Keratinocyte (primary cell): ENCODE results near the gene CCDC34. TPM values are rescaled to one million over a fixed set of nuclear protein-coding genes. Genes with fewer than 3 reads are reported as not detected.

ENCODE experiments used
- DNase-seq: peaks from one replicate; pipeline ENCODE4 v3.0.0-alpha.2; 2011; ENCODE audit warnings: low read depth, missing footprints, low spot score
- FAIRE-seq: peaks from 2 replicates; lab custom pipeline; 2011; peaks lifted over from hg19 to GRCh38; lab: Jason Lieb, UNC
- H2AFZ ChIP-seq: 2 replicates; pipeline ENCODE4 v1.6.0; 2012; ENCODE audit warnings: low read length, control low read depth, inconsistent platforms; ENCODE audit not compliant: control insufficient read depth
- H3K27ac ChIP-seq: 2 replicates; pipeline ENCODE4 v1.5.1; 2011; ENCODE audit warnings: low read length; ENCODE audit not compliant: control insufficient read depth, insufficient read depth
- H3K27me3 ChIP-seq: 3 replicates; pipeline ENCODE4 v1.6.0; 2011; ENCODE audit warnings: low read length; ENCODE audit not compliant: control insufficient read depth, insufficient read depth; ENCODE audit errors: extremely low read depth
- H3K36me3 ChIP-seq, 2 experiments: 2 replicates in 1 of 2; 3 replicates in 1 of 2; pipeline ENCODE4 v1.5.1; 2011; ENCODE audit warnings: low read length in 2 of 2, mild to moderate bottlenecking in 1 of 2; ENCODE audit not compliant: control insufficient read depth in 2 of 2, insufficient read depth in 2 of 2; ENCODE audit errors: extremely low read depth in 1 of 2
- H3K4me1 ChIP-seq: 3 replicates; pipeline ENCODE4 v1.5.1; 2011; ENCODE audit warnings: low read length; ENCODE audit not compliant: control insufficient read depth, insufficient read depth; ENCODE audit errors: extremely low read depth
- H3K4me2 ChIP-seq: 3 replicates; pipeline ENCODE4 v1.6.0; 2011; ENCODE audit warnings: low read depth, low read length; ENCODE audit not compliant: control insufficient read depth, insufficient read depth; ENCODE audit errors: extremely low read depth
- H3K4me3 ChIP-seq, 3 experiments: fragments of 200-600 bp in 1 of 3; sonication (generic) in 1 of 3; 2 replicates in 2 of 3; 3 replicates in 1 of 3; pipeline ENCODE4 v1.5.1; 2011 to 2016; ENCODE audit warnings: low read length in 3 of 3, mild to moderate bottlenecking in 3 of 3, control low read depth in 2 of 3, inconsistent platforms in 1 of 3, low read depth in 1 of 3, mixed read lengths in 1 of 3, mixed run types in 1 of 3, moderate library complexity in 1 of 3; ENCODE audit not compliant: control insufficient read depth in 2 of 3, insufficient read depth in 2 of 3; ENCODE audit errors: extremely low read depth in 1 of 3
- H3K79me2 ChIP-seq: 2 replicates; pipeline ENCODE4 v1.6.0; 2012; ENCODE audit warnings: low read length; ENCODE audit not compliant: control insufficient read depth, insufficient read depth
- H3K9ac ChIP-seq: 3 replicates; pipeline ENCODE4 v1.6.0; 2011; ENCODE audit warnings: low read length; ENCODE audit not compliant: control insufficient read depth, insufficient read depth; ENCODE audit errors: extremely low read depth
- H3K9me1 ChIP-seq: 3 replicates; pipeline ENCODE4 v1.6.0; 2011; ENCODE audit warnings: low read length; ENCODE audit not compliant: control insufficient read depth, insufficient read depth; ENCODE audit errors: extremely low read depth
- H3K9me3 ChIP-seq: 2 replicates; pipeline ENCODE4 v1.5.1; 2012; ENCODE audit warnings: low read depth, low read length; ENCODE audit not compliant: control insufficient read depth
- H4K20me1 ChIP-seq: 3 replicates; pipeline ENCODE4 v1.6.0; 2011; ENCODE audit warnings: low read length; ENCODE audit not compliant: control insufficient read depth, insufficient read depth; ENCODE audit errors: extremely low read depth
- CTCF ChIP-seq, 3 experiments: IDR thresholded peaks in 1 of 3; conservative IDR thresholded peaks in 1 of 3; optimal IDR thresholded peaks in 1 of 3; 2 replicates in 2 of 3; 3 replicates in 1 of 3; pipeline versions ENCODE3 to v1.5.1; 2011; ENCODE audit warnings: low read length in 3 of 3, mild to moderate bottlenecking in 3 of 3, moderate library complexity in 2 of 3, control low read depth in 1 of 3, inconsistent platforms in 1 of 3; ENCODE audit not compliant: insufficient read depth in 2 of 3; ENCODE audit errors: extremely low read depth in 1 of 3
- EZH2 ChIP-seq: IDR thresholded peaks from one replicate; pipeline ENCODE4 v1.6.1; 2012; ENCODE audit warnings: inconsistent platforms, mild to moderate bottlenecking, low read length, moderate library complexity
- dilution Hi-C: fragments of 300-500 bp; cut with MboI; formaldehyde crosslinking; loops from one replicate; pipeline ENCODE4 v1.7.0; 2020; ENCODE audit warnings: low sequenced_read_pairs; ENCODE audit not compliant: extremely low pct_ligation_motif_present
- polyA plus RNA-seq, 5 experiments: library from polyadenylated mRNA; depleted of rRNA in 3 of 5; stranded (reverse) in 3 of 5; stranded (forward) in 1 of 5; unstranded in 1 of 5; fragments of >200 nt; gene quantifications; 1 replicate in 1 of 5; 2 replicates in 3 of 5; 3 replicates in 1 of 5; pipeline versions ENCODE4 v1.2.1 to v1.2.3, GENCODE V29; 2011 to 2012; ENCODE audit warnings: missing spikeins in 2 of 5, low read depth in 1 of 5, low replicate concordance in 1 of 5

CCDC34 gene
- polyA plus RNA-seq, 1 donor (not counting 4 experiments of a cell fraction or from before 2014, with no cell fraction given), result 4.2 TPM

DNA sequence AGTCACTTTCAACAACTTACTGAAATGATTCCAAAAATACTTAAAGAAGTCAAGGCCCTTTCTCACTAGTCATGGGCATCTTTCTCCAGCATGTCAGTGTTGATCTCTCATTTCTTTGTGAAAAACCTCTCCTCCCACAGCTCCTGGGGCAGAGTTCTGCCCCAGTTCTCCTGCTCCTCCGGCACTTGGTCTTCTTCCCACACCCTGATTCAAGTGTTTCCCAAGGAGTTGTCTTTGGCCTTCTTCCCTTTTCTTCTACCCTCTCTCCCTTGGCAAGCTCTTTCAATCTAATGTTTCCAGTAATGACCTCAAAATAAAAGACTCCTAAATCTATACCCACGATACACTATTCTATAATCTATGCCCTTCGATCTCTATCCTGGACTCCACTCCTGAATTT, 42.1 kb upstream of the CCDC34 start:
- Histone ChIP-seq H3K79me2 (peaks cover 48% of the 10 kb centered on the region), H2AFZ (no peak overlapping the region), H3K9me3 (no peaks in the 10 kb centered on the region), H3K4me3 (no peak overlapping the region), H3K27me3 (no peaks in the 10 kb centered on the region), H3K4me2 (no peak overlapping the region), H3K4me1 (peaks cover 17% of the 10 kb centered on the region), H3K36me3 (peaks cover 0 to 5% of the 10 kb centered on the region in 2 experiments), H4K20me1 (no peaks in the 10 kb centered on the region), H3K9ac (no peak overlapping the region), H3K27ac (no peak overlapping the region), H3K9me1 (no peaks in the 10 kb centered on the region)
- no peak for TF ChIP-seq EZH2
- no peak for TF ChIP-seq CTCF (optimal IDR thresholded peaks at IDR 0.05 in 1 of 3, IDR thresholded peaks at IDR 0.05 in 1 of 3, conservative IDR thresholded peaks at IDR 0.05 in 1 of 3; ENCODE audit: extremely low read depth in 1 of 3, insufficient read depth in 2 of 3, low read length in 3 of 3)
- FAIRE-seq, result no peak
- dilution Hi-C loops, result no loop called here
- DNase-seq, result no peak

GRCh38 chr11:27404427-27404826, 41.4 kb upstream of the CCDC34 start:
- Histone ChIP-seq H3K9me3 (no peaks in the 10 kb centered on the region), H3K4me1 (peaks cover 17% of the 10 kb centered on the region), H4K20me1 (no peaks in the 10 kb centered on the region), H3K27ac (no peak overlapping the region), H3K4me3 (no peak overlapping the region), H3K9ac (no peak overlapping the region), H3K4me2 (no peak overlapping the region), H3K9me1 (no peaks in the 10 kb centered on the region), H3K36me3 (peaks cover 0 to 5% of the 10 kb centered on the region in 2 experiments), H3K79me2 (peaks cover 44% of the 10 kb centered on the region), H2AFZ (no peak overlapping the region), H3K27me3 (no peaks in the 10 kb centered on the region)
- TF ChIP-seq CTCF (optimal IDR thresholded peaks at IDR 0.05 in 1 of 3, IDR thresholded peaks at IDR 0.05 in 1 of 3, conservative IDR thresholded peaks at IDR 0.05 in 1 of 3; ENCODE audit: extremely low read depth in 1 of 3, insufficient read depth in 2 of 3, low read length in 3 of 3), result no peak
- TF ChIP-seq EZH2, result no peak
- DNase-seq (no peak), FAIRE-seq (no peak)
- dilution Hi-C loops, result no loop called here
